ENCODE results near the gene PRMT5.
A peak's percentile ranks its signal among the peaks of the same experiment; 100 is the strongest.
"Not testable (repeated sequence)": the region's sequence is repeated elsewhere in the genome, so short reads cannot be mapped to it uniquely, and the experiment has no call there.

Gene PRMT5

DNA sequence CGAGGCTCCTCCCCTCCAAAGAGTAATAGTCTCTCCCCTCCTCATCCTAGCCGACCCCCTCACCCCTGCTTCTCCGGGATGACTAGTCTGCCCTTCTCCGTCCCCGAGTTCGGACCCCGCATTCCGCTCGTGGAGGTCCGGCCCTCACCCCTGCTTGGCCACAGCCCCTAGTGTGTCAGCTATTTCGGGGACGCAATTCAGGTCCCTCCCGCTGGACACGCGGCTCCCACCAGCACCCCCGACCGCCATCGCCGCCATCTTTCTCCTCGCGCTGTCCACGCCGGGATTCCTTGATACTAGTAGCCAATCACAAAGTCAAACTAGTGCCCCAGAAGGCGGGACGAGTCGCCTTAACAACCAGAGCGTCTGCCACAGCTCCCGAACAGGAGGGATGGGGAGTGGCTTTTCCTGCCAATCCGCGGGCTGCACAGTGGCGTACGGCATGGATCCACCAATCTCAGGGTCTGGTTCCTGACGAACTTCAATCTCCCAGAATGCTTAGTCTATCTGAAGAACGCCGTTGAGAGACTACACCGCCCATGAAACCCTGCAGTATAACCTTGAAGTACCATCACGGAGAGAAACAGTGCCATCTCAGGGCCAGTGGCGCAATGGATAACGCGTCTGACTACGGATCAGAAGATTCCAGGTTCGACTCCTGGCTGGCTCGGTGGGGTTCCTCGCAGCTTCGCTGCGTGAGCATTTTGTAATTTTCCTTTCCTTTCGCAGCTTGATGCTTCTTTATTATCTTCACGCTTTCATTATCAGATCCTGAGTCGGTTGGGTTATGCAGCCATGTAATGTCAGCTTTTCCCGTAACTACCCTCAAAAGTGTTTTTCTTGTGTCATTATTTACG is at the start of gene PRMT5:
Gene PRMT5 (minus strand): TSS at position 273 of the 857 bp plus-strand sequence. CDS start 15 bp downstream, at position 258.
- DNase-seq = peak; percentile 98 to 99

GRCh38 chr14:22978487-22978837 is 49.3 kb upstream of the PRMT5 start:
- no peak for DNase-seq

GRCh38 chr14:22977684-22978486 is 48.7 kb upstream of the PRMT5 start:
- DNase-seq = no peak

DNA sequence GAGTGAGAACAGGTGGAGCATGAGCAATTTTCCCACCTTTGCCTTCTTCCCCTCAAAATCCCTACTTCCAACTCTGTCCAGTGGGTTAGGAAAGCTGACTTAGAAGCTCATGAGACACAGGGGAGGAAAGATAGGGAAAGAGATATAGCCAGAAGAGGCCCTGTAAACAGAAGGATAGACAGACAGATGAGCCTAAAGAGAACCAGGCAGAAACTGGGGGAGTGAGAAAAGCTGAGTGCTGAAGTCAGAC is 48.2 kb upstream of the PRMT5 start:
- DNase-seq = no peak

- no peak for DNase-seq
These were observed 47.7 kb upstream of the PRMT5 start for GRCh38 chr14:22976620-22977433.

DNA sequence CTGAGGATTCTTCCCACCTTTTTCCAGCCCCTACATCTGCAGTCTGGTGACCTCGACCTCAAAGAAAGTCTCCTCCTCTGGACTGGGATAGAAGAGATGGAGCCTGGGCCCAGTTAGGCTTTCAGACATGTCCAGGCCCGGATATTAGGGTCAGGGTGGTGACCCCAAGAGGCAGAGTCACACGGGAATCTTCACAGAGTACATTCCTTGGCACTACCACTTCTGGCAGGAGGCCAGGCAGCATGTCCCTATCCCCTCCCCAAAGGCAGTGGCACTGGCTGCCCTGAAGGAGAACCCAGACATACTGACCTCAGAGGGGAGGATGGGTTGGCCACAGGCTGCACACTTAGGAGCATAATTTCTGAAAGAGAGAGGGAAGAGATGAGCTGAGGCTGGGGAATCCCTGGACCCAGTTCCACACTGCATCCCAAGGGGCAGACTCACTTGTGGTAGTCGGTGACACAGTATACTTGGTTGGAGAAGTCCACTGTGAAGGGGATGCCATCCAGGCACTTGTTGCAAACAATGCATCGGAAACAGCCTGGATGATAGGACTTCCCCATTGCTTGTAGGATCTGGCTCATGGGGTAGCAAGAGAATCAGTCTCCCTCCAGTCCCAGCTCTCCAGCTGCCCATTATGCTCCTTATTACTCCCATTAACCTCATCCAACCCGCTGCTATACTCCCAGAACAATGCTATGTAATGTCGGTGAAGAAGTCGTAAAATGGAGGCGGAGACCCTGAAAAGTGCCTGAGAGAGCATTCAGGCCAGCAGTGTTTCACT is 45.5 kb upstream of the PRMT5 start:
- no peak for DNase-seq

DNA sequence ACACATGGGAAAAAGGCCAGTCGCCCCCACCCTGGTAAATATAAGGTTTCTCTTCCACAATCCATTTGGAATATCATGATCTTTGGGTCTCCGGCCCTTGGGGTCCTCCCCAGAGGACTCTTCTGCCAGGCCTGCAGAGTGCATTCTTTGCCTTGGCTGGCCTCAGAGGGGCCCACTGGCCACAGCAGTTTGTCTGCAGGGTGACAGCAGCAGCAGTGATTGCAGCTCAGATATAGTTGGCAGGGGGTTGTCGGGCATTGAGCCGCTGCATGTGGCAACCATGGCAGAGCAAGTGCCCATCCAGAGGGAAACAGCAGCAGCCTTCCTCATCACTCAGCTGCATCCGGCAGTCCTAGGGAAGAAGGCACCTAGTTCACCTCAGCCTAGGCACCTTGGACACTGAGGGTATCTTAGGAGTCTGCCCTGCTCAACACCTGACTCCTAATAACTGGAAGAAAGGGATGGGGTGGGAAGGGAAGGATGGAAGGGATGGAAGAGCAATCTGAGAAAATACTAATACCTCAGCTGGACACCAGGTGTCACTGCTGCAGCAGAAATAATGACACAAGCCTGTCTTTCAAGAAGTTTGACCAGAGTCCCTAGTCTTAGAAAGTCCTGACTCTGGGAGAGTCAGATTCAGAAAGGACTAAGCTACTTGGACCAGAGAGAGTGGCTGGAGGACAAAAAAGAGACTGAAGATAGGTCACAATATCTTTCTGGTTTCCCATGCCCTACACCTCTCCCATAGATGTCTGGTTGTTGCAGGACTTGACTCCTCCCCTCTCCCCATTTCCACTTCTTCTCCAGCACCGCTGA is 44.2 kb upstream of the PRMT5 start:
- peak; percentile 13 to 45 for DNase-seq

DNA sequence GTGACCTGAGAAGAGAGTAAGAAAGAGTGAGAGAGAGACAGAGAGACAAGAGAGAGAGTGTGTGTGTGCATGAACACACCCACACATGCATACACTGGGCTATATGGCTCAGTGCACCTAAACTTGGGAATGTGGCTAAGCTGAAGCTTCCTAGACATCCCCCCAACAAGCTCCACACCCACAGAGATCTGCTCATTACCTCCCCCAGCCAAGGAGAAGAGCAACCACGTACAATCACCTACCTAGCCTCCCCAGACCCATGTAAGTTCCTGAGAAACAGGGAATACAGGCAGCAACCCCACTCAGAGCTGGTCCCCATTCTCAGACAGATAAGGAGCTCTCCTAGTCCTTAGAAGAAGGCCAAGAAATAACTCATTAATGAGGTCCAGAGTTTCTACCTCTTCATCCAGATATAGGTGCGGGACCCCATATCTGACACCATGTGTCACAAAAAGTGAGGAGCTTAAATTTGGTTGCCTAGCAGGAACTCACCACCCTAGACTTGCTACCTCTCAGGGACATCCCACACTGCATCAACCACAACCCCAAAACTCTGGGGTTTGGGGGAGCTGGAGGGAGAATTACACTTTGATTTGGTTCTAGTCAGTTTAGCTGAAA is 43.2 kb upstream of the PRMT5 start:
- DNase-seq = no peak

DNA sequence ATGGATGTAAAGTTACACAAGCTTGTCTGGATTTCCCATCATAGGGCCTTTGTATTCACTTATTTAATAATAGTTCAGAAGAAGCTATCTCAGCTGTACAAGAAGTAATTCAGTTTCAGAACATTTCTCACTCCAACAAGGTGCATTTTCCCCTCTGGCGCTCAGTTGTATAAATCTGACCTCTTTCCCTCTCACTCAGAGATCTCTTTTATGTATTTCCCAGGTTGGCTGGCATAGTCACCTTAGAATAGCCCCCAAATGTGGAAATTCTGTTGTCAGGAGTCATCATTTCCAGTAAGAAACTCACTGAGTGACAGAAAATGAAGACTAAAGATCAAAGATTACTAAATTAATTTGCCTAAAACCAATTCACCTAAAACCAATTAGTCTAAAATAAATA is 42.0 kb upstream of the PRMT5 start:
- no peak for DNase-seq

GRCh38 chr14:22966783-22967269 is 37.6 kb upstream of the PRMT5 start:
- no peak for DNase-seq

GRCh38 chr14:22965916-22966782 is 37.0 kb upstream of the PRMT5 start:
- not testable (repeated sequence) for DNase-seq

- DNase-seq = no peak
These were observed 33.0 kb upstream of the PRMT5 start for GRCh38 chr14:22962061-22962676.

DNA sequence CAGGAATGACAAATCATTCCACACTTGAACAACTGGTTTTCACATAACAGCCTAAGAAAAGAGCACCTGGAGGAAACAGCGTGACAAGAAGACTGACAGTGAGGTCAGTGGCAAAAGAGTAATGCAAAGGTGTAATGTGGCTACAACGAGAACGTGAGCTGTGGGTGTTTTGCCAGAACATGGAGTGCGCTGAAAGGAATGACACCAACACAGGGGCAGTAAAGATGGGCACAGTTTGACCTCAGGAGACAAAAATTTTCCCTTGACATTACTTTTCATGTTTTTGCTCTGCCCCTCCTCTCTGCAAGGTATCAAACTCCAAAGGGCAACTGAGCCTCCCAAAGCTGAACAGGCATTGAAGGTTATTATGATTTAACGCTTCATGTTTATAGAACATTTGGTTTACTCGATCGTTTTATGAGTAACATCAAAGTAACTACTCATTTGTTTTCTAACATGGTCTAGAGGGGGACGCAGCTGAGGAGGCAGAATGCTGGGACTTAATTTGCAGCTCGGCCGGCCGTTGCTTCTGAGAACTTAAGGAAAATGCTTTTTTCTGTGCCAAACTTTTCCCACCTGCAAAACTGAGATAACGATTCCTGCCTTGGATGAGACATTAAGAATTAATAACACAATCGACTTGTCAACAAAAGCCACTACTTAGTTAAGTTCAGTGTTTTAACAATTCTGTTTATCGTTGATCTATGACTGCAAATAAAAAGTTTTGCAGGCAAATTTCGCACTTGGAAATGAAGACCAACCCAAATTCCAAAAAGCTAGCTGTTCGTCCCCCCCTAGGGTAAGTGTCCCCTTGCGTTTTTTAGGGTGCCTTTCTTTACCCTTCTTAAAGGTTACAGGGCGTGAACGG is 26.8 kb upstream of the PRMT5 start:
- no peak for DNase-seq

DNA sequence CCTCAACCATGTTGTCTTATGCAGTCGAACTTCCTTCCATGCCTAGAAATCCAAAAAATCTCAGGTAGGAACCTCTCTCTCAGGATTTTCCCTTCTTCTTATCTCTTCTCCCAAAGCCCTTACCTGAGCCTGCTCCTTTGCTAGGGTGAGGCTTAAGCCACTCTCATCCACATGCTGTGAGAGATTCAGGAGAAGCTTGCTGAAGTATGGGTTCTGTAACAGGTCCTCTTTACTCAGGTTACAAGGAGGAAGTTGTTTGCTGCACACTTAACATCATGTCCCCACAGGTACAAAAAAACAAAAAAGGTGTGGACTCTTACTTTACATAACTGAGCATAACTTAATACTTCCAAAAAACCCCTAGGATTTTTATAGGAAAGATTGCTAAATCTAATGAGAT is 23.2 kb upstream of the PRMT5 start:
- DNase-seq = no peak

DNA sequence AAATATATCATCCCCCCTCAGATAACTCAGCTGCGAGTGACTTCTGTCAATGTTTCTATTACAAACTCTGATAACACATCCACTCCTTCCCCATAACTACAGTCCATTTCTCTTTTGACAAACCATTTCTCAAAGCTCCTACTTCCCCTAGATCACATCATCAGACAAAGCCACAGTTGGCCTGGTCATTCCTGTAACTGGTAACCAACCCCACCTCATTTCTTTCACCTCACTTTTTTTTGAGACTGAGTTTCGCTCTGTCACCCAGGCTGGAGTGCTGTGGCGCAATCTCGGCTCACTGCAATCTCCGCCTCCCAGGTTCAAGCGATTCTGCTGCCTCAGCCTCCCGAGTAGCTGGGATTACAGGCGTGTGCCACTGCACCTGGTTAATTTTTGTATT is 22.6 kb upstream of the PRMT5 start:
- not testable (repeated sequence) for DNase-seq

GRCh38 chr14:22945642-22946041 is 16.5 kb upstream of the PRMT5 start:
- DNase-seq = no peak

GRCh38 chr14:22939684-22940083 is 10.5 kb upstream of the PRMT5 start:
- no peak for DNase-seq

GRCh38 chr14:22935156-22935555 is 6.0 kb upstream of the PRMT5 start:
- no peak for DNase-seq

GRCh38 chr14:22932146-22932545 is 3.0 kb upstream of the PRMT5 start:
- DNase-seq = no peak
